ENCODE measurements around the gene EZR.

Gene EZR

DNA sequence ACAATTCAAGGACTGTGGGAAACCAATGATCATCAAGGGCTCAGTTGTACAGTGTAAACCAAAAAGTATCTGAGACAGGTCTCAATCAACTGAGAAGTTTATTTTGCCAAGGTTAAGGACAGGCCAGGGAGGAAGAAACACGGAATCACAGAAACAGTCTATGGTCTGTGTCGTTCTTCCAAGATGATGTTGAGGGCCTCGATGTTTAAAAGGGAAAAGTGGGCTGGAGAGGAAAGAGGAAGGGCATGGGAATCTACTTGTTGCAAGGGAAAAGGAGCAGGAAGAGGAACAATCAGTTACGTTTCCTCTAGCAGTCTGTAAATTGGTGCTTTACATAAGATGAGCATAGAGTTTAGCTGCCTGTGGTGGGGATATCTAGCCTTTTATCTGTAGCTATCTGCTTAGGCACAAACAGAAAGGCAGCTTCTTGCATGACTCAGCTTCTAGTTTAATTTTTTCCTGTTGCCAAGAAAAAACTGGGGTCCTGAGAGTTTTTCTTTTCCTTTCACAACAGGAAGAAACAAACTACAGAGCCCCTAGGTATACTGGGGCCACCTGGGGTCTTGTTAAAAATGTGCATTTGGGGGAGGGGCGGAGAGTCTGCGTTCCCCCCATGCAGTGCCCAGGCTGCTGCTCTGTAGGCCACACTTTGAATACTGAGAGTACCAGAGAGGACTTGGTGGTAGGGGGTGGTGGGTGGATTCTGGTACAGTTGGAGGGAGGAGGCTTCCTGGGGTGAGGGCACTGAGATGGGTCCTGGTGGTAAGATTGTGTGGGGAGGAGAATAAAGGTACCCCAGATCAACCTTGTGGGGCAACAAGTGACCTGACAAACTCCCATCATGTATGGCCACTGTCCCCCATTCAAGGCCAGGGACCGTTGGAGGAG is 35.3 kb upstream of the EZR start:
- DNase-seq (ENCODE audit: low spot score): no peak
- Histone ChIP-seq H2AK5ac (ENCODE audit: low read depth, low read length) (no peak overlapping the region), H2BK15ac (ENCODE audit: low read length) (no peak overlapping the region), H4K8ac (ENCODE audit: low read depth, low read length) (no peak overlapping the region), H3K18ac (ENCODE audit: low read length) (no peak overlapping the region), H3K4me3 (ENCODE audit: low read length in 2 of 2) (no peak overlapping the region), H3K23ac (ENCODE audit: low read depth, low read length, poor library complexity) (no peak overlapping the region), H3K14ac (ENCODE audit: low read length) (no peak overlapping the region), H3K79me1 (ENCODE audit: low read depth, low read length) (peaks cover 2% of the 10 kb centered on the region), H3K9ac (ENCODE audit: low read depth, low read length, poor library complexity) (no peak overlapping the region), H3K36me3 (replicated peaks in 1 of 2; ENCODE audit: control insufficient read depth in 2 of 2, insufficient read depth in 2 of 2, low read length in 2 of 2) (no peaks in the 10 kb centered on the region), H3K4me1 (ENCODE audit: control insufficient read depth in 2 of 2, insufficient read depth in 1 of 2, low read depth in 1 of 2, low read length in 2 of 2) (peaks cover 12 to 35% of the 10 kb centered on the region in 2 donors), H4K91ac (ENCODE audit: low read depth, low read length, poor library complexity) (no peak overlapping the region), H3K9me3 (replicated peaks in 1 of 2; ENCODE audit: control insufficient read depth in 2 of 2, insufficient read depth in 1 of 2, low read depth in 1 of 2, low read length in 2 of 2) (peaks cover 0 to 2% of the 10 kb centered on the region in 2 donors), H3K27me3 (ENCODE audit: control insufficient read depth in 3 of 3, insufficient read depth in 3 of 3, low read depth in 1 of 3, low read length in 3 of 3) (peaks cover 2 to 31% (median 7%) of the 10 kb centered on the region in 3 experiments), H2AFZ (ENCODE audit: low read length) (no peak overlapping the region), H3K27ac (replicated peaks; ENCODE audit: low read length) (no peak overlapping the region), H3K4me2 (ENCODE audit: insufficient read depth, low read length, poor library complexity, severe bottlenecking) (no peak overlapping the region), H2BK120ac (ENCODE audit: low read depth, low read length) (no peak overlapping the region), H3K4ac (ENCODE audit: low read length) (no peak overlapping the region), H2BK5ac (ENCODE audit: low read length) (no peak overlapping the region), H2BK12ac (ENCODE audit: low read length) (no peak overlapping the region)
- WGBS, 2 donors (ENCODE audit: extremely low coverage in 2 of 2, insufficient read length in 2 of 2, insufficient replicate concordance in 1 of 2): no CpG with 5 or more reads among the region's 7 CpGs

DNA sequence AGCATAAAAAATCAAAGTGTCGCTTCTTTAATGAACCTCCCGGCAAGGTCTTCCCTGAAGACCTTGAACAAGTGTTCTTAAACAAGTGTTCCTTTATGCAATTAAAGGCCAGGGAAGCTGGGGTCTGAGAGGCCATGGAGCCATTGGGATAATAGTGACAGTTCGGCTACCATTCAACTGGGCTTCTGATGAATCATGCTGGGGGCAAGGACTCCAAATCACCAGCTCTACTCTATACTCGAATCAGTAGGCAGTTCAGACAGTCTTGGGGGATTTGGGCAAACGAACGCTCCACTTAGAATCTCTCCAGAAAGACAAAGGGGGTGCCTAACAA is 34.7 kb upstream of the EZR start:
- Histone ChIP-seq H3K14ac (ENCODE audit: low read length) (no peak overlapping the region), H3K27ac (replicated peaks; ENCODE audit: low read length) (no peak overlapping the region), H3K18ac (ENCODE audit: low read length) (no peak overlapping the region), H2BK120ac (ENCODE audit: low read depth, low read length) (no peak overlapping the region), H3K4ac (ENCODE audit: low read length) (no peak overlapping the region), H2BK5ac (ENCODE audit: low read length) (no peak overlapping the region), H4K91ac (ENCODE audit: low read depth, low read length, poor library complexity) (no peak overlapping the region), H3K9me3 (replicated peaks in 1 of 2; ENCODE audit: control insufficient read depth in 2 of 2, insufficient read depth in 1 of 2, low read depth in 1 of 2, low read length in 2 of 2) (peaks cover 0 to 2% of the 10 kb centered on the region in 2 donors), H3K36me3 (replicated peaks in 1 of 2; ENCODE audit: control insufficient read depth in 2 of 2, insufficient read depth in 2 of 2, low read length in 2 of 2) (no peaks in the 10 kb centered on the region), H3K27me3 (ENCODE audit: control insufficient read depth in 3 of 3, insufficient read depth in 3 of 3, low read depth in 1 of 3, low read length in 3 of 3) (peaks cover 2 to 30% (median 7%) of the 10 kb centered on the region in 3 experiments), H3K4me2 (ENCODE audit: insufficient read depth, low read length, poor library complexity, severe bottlenecking) (no peak overlapping the region), H3K4me3 (ENCODE audit: low read length in 2 of 2) (no peak overlapping the region), H3K23ac (ENCODE audit: low read depth, low read length, poor library complexity) (no peak overlapping the region), H4K8ac (ENCODE audit: low read depth, low read length) (no peak overlapping the region), H3K9ac (ENCODE audit: low read depth, low read length, poor library complexity) (no peak overlapping the region), H2AFZ (ENCODE audit: low read length) (no peak overlapping the region), H2BK15ac (ENCODE audit: low read length) (no peak overlapping the region), H2AK5ac (ENCODE audit: low read depth, low read length) (no peak overlapping the region), H3K79me1 (ENCODE audit: low read depth, low read length) (peaks cover 2% of the 10 kb centered on the region), H2BK12ac (ENCODE audit: low read length) (no peak overlapping the region), H3K4me1 (ENCODE audit: control insufficient read depth in 2 of 2, insufficient read depth in 1 of 2, low read depth in 1 of 2, low read length in 2 of 2) (peaks cover 12 to 35% of the 10 kb centered on the region in 2 donors)
- DNase-seq (ENCODE audit: low spot score): no peak
- no CpG with 5 or more reads among the region's 6 CpGs for WGBS, 2 donors (ENCODE audit: extremely low coverage in 2 of 2, insufficient read length in 2 of 2, insufficient replicate concordance in 1 of 2)

DNA sequence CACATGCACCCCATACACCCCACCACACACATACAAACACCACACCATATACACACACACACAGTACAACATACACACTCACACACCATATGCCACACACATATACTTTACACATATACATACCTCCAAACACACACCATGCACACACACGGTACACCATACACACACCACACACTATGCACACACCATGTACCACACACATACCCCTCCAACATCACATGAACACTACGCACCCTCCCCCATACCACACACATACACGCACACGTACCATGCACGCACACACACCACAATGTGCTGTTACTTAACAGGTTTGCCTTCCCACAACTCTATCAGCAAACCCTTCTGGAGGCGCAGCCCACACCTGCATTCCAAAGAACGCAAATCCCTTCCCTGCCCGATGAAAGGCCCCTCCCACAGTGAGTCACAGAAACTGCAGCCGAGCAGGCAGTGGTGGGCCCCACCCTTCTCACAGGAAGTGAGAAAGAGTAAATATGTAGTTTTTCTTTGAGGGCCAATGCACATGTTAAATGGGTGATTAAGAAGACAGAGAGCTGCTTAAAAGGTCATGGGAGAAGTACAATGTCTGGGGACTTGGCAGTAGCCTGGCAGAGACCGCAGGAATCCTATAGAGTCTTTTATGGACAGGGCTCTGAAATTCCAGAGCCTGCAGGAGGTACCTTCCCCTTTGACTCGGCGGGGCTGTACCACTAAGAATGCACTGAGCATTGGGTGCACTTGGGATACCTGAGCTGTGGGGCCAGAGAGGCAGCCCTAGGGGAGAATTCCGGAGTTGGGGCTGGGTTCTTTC is 34.1 kb upstream of the EZR start:
- Histone ChIP-seq H3K79me1 (ENCODE audit: low read depth, low read length) (peaks cover 2% of the 10 kb centered on the region), H2AFZ (ENCODE audit: low read length) (no peak overlapping the region), H3K27ac (replicated peaks; ENCODE audit: low read length) (no peak overlapping the region), H3K36me3 (replicated peaks in 1 of 2; ENCODE audit: control insufficient read depth in 2 of 2, insufficient read depth in 2 of 2, low read length in 2 of 2) (no peaks in the 10 kb centered on the region), H3K4me2 (ENCODE audit: insufficient read depth, low read length, poor library complexity, severe bottlenecking) (peak overlapping the region; percentile 18), H3K9ac (ENCODE audit: low read depth, low read length, poor library complexity) (peak overlapping the region; percentile 64), H3K18ac (ENCODE audit: low read length) (peak overlapping the region; percentile 25), H3K14ac (ENCODE audit: low read length) (peak overlapping the region; percentile 73), H3K9me3 (replicated peaks in 1 of 2; ENCODE audit: control insufficient read depth in 2 of 2, insufficient read depth in 1 of 2, low read depth in 1 of 2, low read length in 2 of 2) (peaks cover 0 to 2% of the 10 kb centered on the region in 2 donors), H2AK5ac (ENCODE audit: low read depth, low read length) (no peak overlapping the region), H2BK120ac (ENCODE audit: low read depth, low read length) (no peak overlapping the region), H3K27me3 (ENCODE audit: control insufficient read depth in 3 of 3, insufficient read depth in 3 of 3, low read depth in 1 of 3, low read length in 3 of 3) (peaks cover 2 to 24% (median 7%) of the 10 kb centered on the region in 3 experiments), H3K4ac (ENCODE audit: low read length) (peak overlapping the region; percentile 15), H3K4me3 (ENCODE audit: low read length in 2 of 2) (peak overlapping the region in 1 of 2 donors; percentile 57), H2BK5ac (ENCODE audit: low read length) (no peak overlapping the region), H3K23ac (ENCODE audit: low read depth, low read length, poor library complexity) (no peak overlapping the region), H4K8ac (ENCODE audit: low read depth, low read length) (no peak overlapping the region), H4K91ac (ENCODE audit: low read depth, low read length, poor library complexity) (no peak overlapping the region), H2BK12ac (ENCODE audit: low read length) (no peak overlapping the region), H3K4me1 (ENCODE audit: control insufficient read depth in 2 of 2, insufficient read depth in 1 of 2, low read depth in 1 of 2, low read length in 2 of 2) (peaks cover 12 to 35% of the 10 kb centered on the region in 2 donors), H2BK15ac (ENCODE audit: low read length) (no peak overlapping the region)
- DNase-seq (ENCODE audit: low spot score): peak; percentile 67
- WGBS, 2 donors (ENCODE audit: extremely low coverage in 2 of 2, insufficient read length in 2 of 2, insufficient replicate concordance in 1 of 2): 100% methylated on average over 1 of the region's 13 CpGs; no CpG with 5 or more reads in 1 of the 2 donors

All from neuronal stem cell (in vitro differentiated cells).